Choroid plexus epithelial cell (primary cell): Measurements from ENCODE around the gene TECTB.
A peak's percentile ranks its signal among the peaks of the same experiment; 100 is the strongest.

Source experiments
- DNase-seq: peaks from one replicate; pipeline ENCODE4 v3.0.0-alpha.2; 2010; ENCODE audit warnings: low read depth
- H3K4me3 ChIP-seq: 2 replicates; pipeline ENCODE4 v1.5.1; 2011; ENCODE audit warnings: low read depth, mild to moderate bottlenecking, control low read depth, low read length, moderate library complexity
- TF ChIP-seq, protein P1 (sequence below): conservative IDR thresholded peaks from 2 replicates; pipeline ENCODE4 v1.5.1; 2011; ENCODE audit warnings: low read depth, mild to moderate bottlenecking, control low read depth, inconsistent platforms, low read length, moderate library complexity

The TECTB gene

DNA sequence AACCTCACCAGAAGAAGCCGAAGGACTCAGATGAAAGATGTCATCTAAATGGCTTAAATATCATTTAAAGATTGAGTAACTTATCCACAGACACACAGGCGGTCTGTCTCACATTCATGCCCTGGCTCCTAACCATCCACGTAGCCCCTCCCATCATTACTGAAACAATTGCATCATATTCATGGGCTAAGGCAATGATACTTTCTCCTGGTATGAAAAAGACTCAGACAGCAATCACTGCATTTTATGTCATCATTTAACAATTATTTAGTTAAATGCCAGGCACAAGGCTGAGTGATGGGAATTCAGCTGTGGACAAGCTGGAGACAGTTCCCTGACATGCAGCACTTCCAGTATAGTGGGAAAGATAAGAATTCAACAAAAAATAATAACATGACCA, 11.2 kb upstream of the TECTB start:
- TF ChIP-seq, protein P1, sequence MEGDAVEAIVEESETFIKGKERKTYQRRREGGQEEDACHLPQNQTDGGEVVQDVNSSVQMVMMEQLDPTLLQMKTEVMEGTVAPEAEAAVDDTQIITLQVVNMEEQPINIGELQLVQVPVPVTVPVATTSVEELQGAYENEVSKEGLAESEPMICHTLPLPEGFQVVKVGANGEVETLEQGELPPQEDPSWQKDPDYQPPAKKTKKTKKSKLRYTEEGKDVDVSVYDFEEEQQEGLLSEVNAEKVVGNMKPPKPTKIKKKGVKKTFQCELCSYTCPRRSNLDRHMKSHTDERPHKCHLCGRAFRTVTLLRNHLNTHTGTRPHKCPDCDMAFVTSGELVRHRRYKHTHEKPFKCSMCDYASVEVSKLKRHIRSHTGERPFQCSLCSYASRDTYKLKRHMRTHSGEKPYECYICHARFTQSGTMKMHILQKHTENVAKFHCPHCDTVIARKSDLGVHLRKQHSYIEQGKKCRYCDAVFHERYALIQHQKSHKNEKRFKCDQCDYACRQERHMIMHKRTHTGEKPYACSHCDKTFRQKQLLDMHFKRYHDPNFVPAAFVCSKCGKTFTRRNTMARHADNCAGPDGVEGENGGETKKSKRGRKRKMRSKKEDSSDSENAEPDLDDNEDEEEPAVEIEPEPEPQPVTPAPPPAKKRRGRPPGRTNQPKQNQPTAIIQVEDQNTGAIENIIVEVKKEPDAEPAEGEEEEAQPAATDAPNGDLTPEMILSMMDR = no peak
- peak; percentile 82 for DNase-seq
- no peak overlapping the region for H3K4me3 ChIP-seq

DNA sequence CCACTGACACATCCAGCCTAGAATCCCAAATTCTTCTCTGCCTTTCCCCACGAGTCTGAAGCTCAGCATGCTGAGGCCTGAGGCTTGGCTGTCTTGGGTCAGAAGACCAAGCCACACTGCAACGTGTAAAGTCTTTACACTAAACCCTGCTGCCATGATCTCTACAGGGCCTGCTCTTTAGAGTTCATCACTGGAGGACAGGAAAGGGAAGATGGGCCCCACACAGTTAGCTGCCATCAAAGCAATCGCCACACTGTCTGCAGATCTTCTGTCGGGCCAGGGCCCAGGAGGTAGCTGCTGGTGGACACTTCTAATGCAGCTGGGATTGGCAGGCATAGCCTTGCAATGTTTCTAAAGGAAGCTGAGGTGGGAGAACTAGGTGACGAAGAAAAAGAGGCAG, 8.4 kb upstream of the TECTB start:
- no peak overlapping the region for H3K4me3 ChIP-seq
- TF ChIP-seq, protein P1 = no peak
- DNase-seq = no peak

DNA sequence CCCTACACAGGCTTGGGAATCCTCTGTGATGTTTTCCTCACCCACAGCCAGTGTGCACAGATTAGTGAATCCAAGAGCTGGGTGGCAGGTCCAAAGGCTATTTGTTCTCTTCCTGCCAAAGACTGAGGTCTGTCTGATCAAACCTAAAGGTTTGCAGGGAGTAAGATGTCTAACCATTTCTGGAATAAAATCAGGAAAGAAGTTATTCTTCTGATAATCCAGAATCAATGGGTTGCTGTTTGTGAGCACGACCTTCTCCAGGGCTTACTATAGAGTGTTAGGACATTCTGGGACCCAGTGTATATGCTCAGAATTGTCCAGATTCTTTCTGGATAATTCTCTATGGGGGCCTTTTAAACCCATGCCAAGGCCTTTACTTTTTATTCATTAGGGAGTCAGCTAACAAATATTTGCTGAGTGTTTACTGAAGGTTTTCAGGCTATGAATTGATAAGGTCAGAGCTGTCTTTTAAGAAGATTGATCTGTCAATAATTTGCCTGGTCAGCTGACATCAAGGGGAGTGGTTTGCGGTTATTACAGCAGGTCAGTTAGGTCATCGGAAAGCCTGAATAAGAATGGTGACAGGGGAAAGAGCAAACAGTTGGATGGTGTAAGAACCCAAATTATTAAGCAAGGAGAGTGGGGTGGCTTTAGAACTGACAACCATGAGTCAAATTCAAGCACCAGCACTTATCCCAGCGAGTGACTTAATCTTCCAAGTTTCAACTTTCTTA, 7.5 kb upstream of the TECTB start:
- TF ChIP-seq, protein P1 = no peak
- DNase-seq = no peak
- H3K4me3 ChIP-seq = no peak overlapping the region

DNA sequence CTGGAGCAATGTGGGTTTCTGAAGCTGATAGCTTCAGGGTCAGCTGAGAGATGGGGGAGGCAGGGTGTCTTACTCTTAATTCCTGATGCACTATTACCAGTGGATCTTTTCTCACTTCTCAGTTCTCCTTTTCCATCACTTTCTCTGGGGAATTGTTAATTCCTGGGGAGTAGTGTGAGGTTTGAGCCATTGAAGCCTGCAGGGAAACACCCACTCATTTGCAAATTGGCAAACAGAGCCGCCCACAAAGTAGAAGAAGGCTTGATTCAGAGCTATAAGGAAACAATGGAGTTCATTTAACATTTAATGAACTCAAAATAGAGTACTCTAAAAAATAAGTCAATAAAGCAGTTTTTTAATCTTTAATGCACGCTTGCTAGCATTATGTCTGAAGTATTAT, 4.3 kb upstream of the TECTB start:
- DNase-seq = no peak
- no peak overlapping the region for H3K4me3 ChIP-seq
- TF ChIP-seq, protein P1 = no peak

DNA sequence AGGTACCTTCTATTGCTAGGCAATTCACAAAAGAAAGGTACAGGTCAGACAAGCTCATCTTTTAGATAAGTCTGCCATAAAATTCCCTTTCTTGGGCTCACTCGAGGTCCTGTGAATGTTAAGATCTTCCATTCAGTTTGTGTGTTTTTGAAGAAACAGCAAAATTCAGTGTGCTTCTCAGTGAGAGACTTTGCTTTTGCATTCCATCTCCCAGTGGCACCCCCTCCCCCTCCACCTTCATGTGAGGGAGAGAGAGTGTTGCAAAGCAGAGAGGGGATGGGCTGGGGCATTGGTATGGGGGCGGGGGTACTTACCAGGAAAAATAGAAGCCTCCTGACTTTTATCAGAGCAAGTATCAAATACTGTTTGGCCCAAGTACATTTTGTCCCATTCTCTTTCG, 3.8 kb upstream of the TECTB start:
- TF ChIP-seq, protein P1 = no peak
- no peak for DNase-seq
- H3K4me3 ChIP-seq = no peak overlapping the region

DNA sequence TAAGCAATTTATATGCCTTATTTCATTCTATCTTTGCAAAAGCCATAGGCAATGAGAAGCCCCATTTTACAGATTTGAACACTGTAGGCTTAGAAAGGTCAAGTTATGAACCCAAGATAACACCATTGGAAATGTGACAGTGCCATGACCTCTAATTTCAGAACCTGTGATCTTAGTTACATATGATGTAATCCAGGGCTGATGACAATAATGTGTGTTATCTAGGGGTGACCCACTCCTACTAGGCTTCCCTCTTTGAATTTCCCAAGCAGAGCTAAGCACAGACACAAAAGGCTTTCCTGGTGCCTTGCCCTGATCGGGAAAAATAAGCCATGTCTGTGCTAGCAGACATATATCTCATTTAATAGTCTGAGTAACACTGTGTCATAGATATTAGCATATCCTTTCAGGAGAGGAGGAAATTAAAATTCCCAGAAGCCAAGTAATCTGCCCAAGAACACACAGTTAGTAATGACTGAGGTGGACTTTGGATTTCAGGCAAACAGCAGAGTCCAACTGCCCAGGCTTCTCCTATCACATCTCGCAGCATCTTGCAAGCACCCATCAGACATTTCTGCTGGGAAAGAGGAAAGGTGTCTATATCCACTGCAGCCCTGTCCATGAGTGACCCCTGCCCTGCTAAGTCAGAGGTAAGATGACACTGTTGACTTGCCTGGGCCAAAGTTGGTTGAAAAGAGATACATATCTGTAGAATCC, 2.8 kb upstream of the TECTB start:
- H3K4me3 ChIP-seq = no peak overlapping the region
- DNase-seq = no peak
- TF ChIP-seq, protein P1 = no peak

DNA sequence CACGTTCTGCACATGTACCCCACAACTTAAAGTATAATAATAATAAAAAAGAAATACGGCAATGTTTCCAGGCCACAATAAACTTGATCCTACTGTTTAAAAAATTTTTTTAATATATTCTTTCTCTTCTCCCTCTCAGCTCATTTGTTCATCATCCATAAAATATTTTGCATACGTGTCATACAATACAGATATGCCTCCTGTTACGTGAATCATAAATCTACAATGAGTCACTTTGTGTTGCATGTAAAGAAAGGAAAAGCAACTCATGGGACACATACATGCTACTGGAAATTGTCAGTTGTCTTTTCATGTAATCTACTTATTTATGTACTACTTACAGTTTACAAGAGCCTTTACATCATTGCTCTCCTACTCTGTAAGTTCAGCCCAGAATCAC, 1.1 kb upstream of the TECTB start:
- DNase-seq = peak; percentile 39
- no peak overlapping the region for H3K4me3 ChIP-seq
- TF ChIP-seq, protein P1 = no peak
